ENCODE data around the gene GJD3. TPM values are rescaled to one million over a fixed set of nuclear protein-coding genes. Genes with fewer than 3 reads are reported as not detected.

The GJD3 gene
- total RNA-seq, 1 experiment from 2014 or later: not detected

DNA sequence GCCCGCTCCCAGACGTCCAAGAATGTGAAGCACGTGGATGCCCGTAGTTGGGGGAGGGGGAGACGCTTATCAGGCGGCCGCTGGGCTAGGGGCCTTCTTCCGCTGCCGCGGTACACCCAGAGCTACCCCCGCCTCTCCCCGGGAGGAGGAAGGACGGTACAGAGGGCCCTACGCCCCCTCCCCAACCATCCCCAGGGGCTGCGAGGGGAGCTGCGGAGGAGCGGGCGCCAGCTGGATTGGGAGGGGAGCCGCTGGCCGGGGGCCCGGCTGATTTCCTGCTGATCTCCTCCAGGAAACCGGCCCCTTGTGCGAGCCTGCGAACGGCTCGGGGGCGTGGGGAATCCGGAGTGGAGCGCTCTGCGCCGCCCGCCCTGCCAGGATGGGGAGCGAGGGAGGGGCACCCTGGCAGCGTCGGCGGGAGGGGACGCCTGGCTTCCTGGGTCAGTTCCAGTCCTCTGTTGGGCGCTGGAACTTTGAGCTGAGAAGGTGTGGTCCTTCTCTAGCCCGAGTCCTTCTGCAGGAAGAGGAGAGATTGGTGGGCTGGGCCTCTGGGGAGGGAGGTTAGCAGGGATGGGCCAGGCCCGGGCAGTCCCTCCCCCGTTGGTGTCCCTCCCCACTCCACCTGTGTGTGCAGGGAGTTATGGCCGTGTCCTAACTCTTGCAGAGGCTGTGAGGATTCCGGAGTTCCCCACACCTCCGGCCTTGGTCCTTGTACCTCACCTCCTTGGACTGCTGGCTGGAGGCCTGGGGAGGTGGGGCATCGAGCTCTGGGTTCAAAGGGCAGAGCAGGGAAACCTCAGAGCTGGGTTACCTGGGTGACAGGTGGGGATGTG lies 19.2 kb downstream of the GJD3 start:
- H3K79me1 ChIP-seq (ENCODE audit: insufficient read depth, low read depth, low read length, poor library complexity, severe bottlenecking): no peaks in the 10 kb centered on the region
- no peak overlapping the region for H4K8ac ChIP-seq (replicated peaks; ENCODE audit: insufficient read length, low read depth, low read length)
- peaks cover 18% of the 10 kb centered on the region; the same call in 1 of the 2 replicates for H3K27me3 ChIP-seq (ENCODE audit: insufficient read depth, low read length)
- H3K23ac ChIP-seq (ENCODE audit: insufficient read length, low read depth, low read length): no peak overlapping the region
- no peaks in the 10 kb centered on the region for H3K9me3 ChIP-seq (ENCODE audit: control insufficient read depth, low read depth, low read length)
- H4K5ac ChIP-seq (ENCODE audit: insufficient read length, low read depth, low read length): no peak overlapping the region
- no peak overlapping the region for H2BK120ac ChIP-seq (ENCODE audit: low read depth, low read length, poor library complexity, severe bottlenecking)
- H2BK20ac ChIP-seq (ENCODE audit: low read depth, low read length, poor library complexity, severe bottlenecking): no peak overlapping the region
- H3K4me1 ChIP-seq (ENCODE audit: insufficient read depth, low read length): peaks cover 23% of the 10 kb centered on the region
- TF ChIP-seq CTCF (conservative IDR thresholded peaks at IDR 0.05): no peak
- peaks cover 25% of the 10 kb centered on the region for H3K23me2 ChIP-seq (ENCODE audit: insufficient read length, low read depth, low read length, poor library complexity, severe bottlenecking)
- Mint-ChIP-seq H3K9me3 (no peaks in the 10 kb centered on the region), H3K4me1 (peaks cover 67 to 71% of the 10 kb centered on the region in 2 experiments), H3K27me3 (ENCODE audit: low read depth) (peaks cover 86% of the 10 kb centered on the region), H3K27ac (no peak overlapping the region), H3K36me3 (ENCODE audit: insufficient read depth in 1 of 3, low read depth in 3 of 3) (peaks cover 10 to 15% (median 15%) of the 10 kb centered on the region in 3 experiments), H3K4me3 (peak overlapping the region; percentile 59 to 85)
- no peaks in the 10 kb centered on the region for H3K79me2 ChIP-seq (ENCODE audit: insufficient read depth, low read length)
- H3K56ac ChIP-seq (ENCODE audit: insufficient read length, low read depth, low read length): no peak overlapping the region
- no peak overlapping the region for H3T11ph ChIP-seq (ENCODE audit: low read length)
- H2AFZ ChIP-seq (ENCODE audit: low read length): no peak overlapping the region
- no peak overlapping the region for H2BK12ac ChIP-seq (ENCODE audit: insufficient read length, low read depth, low read length)
- no peak overlapping the region for H2AK5ac ChIP-seq (ENCODE audit: insufficient read length, low read length)
- H3K14ac ChIP-seq (ENCODE audit: insufficient read depth, low read length): peak overlapping the region; percentile 66; the same call in 1 of the 2 replicates
- peak overlapping the region; percentile 77 for H3K4me2 ChIP-seq (ENCODE audit: insufficient read depth, insufficient read length, low read length)
- no CpG with 5 or more reads among the region's 45 CpGs for WGBS (ENCODE audit: extremely low coverage, insufficient read length, low lambda C conversion rate)
- peak overlapping the region; percentile 74 for H3K18ac ChIP-seq (ENCODE audit: insufficient read length, low read depth, low read length)
- no peak overlapping the region for H3K27ac ChIP-seq (ENCODE audit: insufficient read length, low read depth, low read length)
- H2BK15ac ChIP-seq (ENCODE audit: low read depth, low read length): no peak overlapping the region
- no peak overlapping the region for H4K91ac ChIP-seq (ENCODE audit: insufficient read length, low read depth, low read length)
- no peak overlapping the region for H3K9ac ChIP-seq (ENCODE audit: extremely low read depth, insufficient read length, low read length)
- no peaks in the 10 kb centered on the region for H4K20me1 ChIP-seq (ENCODE audit: control insufficient read depth, insufficient read depth, insufficient read length)
- DNase-seq: peak; percentile 90
- no peak overlapping the region for H3K4ac ChIP-seq (ENCODE audit: low read depth, low read length)
- no peak overlapping the region for H2BK5ac ChIP-seq (ENCODE audit: insufficient read length, low read length)
